ENCODE measurements around the gene LAMB4. TPM values are rescaled to one million over a fixed set of nuclear protein-coding genes. Genes with fewer than 3 reads are reported as not detected.

The LAMB4 gene
- total RNA-seq, 4 donors from 2014 or later, result 2.0 to 17.3 (median 4.3) TPM; not detected in 1

GRCh38 chr7:108062250-108063014 lies 67.7 kb downstream of the LAMB4 start:
- TF ChIP-seq POLR2A (IDR thresholded peaks at IDR 0.05), result no peak
- TF ChIP-seq CTCF (IDR thresholded peaks at IDR 0.05), result no peak
- DNase-seq, result no peak
- Histone ChIP-seq H3K36me3 (no peaks in the 10 kb centered on the region), H3K27me3 (no peaks in the 10 kb centered on the region), H3K4me1 (no peaks in the 10 kb centered on the region), H3K4me3 (no peak overlapping the region), H3K9me3 (no peaks in the 10 kb centered on the region), H3K27ac (no peak overlapping the region)

- DNase-seq, result no peak
- H3K27me3 ChIP-seq, result no peaks in the 10 kb centered on the region
- no peaks in the 10 kb centered on the region for H3K36me3 ChIP-seq
- no peak for TF ChIP-seq POLR2A (IDR thresholded peaks at IDR 0.05)
- TF ChIP-seq CTCF (IDR thresholded peaks at IDR 0.05), result no peak
- H3K4me3 ChIP-seq, result no peak overlapping the region
- no peak overlapping the region for H3K27ac ChIP-seq
- H3K4me1 ChIP-seq, result no peaks in the 10 kb centered on the region
- no peaks in the 10 kb centered on the region for H3K9me3 ChIP-seq
These were observed 70.6 kb downstream of the LAMB4 start for GRCh38 chr7:108059526-108059925.

- no peak for TF ChIP-seq POLR2A (IDR thresholded peaks at IDR 0.05)
- no peak for TF ChIP-seq CTCF (IDR thresholded peaks at IDR 0.05)
- no peaks in the 10 kb centered on the region for H3K9me3 ChIP-seq
- DNase-seq, result no peak
- H3K27ac ChIP-seq, result no peak overlapping the region
- H3K36me3 ChIP-seq, result no peaks in the 10 kb centered on the region
- no peak overlapping the region for H3K4me3 ChIP-seq
- H3K4me1 ChIP-seq, result no peaks in the 10 kb centered on the region
- no peaks in the 10 kb centered on the region for H3K27me3 ChIP-seq
These were observed 72.1 kb downstream of the LAMB4 start for GRCh38 chr7:108057951-108058481.

GRCh38 chr7:108055611-108056021 lies 74.5 kb downstream of the LAMB4 start:
- Histone ChIP-seq H3K4me3 (no peak overlapping the region), H3K9me3 (no peaks in the 10 kb centered on the region), H3K27me3 (no peaks in the 10 kb centered on the region), H3K27ac (no peak overlapping the region), H3K36me3 (no peaks in the 10 kb centered on the region), H3K4me1 (no peaks in the 10 kb centered on the region)
- TF ChIP-seq CTCF (IDR thresholded peaks at IDR 0.05) (no peak), POLR2A (IDR thresholded peaks at IDR 0.05) (no peak)
- DNase-seq, result no peak

- Histone ChIP-seq H3K4me1 (no peaks in the 10 kb centered on the region), H3K27ac (no peak overlapping the region), H3K9me3 (no peaks in the 10 kb centered on the region), H3K27me3 (no peaks in the 10 kb centered on the region), H3K36me3 (no peaks in the 10 kb centered on the region), H3K4me3 (no peak overlapping the region)
- no peak for DNase-seq
- TF ChIP-seq CTCF (IDR thresholded peaks at IDR 0.05) (no peak), POLR2A (IDR thresholded peaks at IDR 0.05) (no peak)
These were observed 75.6 kb downstream of the LAMB4 start for GRCh38 chr7:108054537-108054936.

Measured in Peyer's patch (tissue), 4 donors.